ENCODE measurements around the gene TP53RK.

Gene TP53RK

GRCh38 chr20:46673394-46674252 lies 15.6 kb downstream of the TP53RK start:
- TF ChIP-seq ISL1 (CRISPR knock-in tag; IDR thresholded peaks at IDR 0.05) (no peak), ARNTL (CRISPR knock-in tag; IDR thresholded peaks at IDR 0.05; ENCODE audit: borderline replicate concordance, low read depth) (no peak), PPARA (CRISPR knock-in tag; IDR thresholded peaks at IDR 0.05; ENCODE audit: borderline replicate concordance) (no peak), ZFP3 (CRISPR knock-in tag; IDR thresholded peaks at IDR 0.05) (no peak), ZFP30 (CRISPR knock-in tag; IDR thresholded peaks at IDR 0.05) (no peak), ZC3H10 (CRISPR knock-in tag; IDR thresholded peaks at IDR 0.05) (no peak), CSDC2 (CRISPR knock-in tag; IDR thresholded peaks at IDR 0.05) (no peak), OSR1 (CRISPR knock-in tag; IDR thresholded peaks at IDR 0.05) (no peak), ZNF8 (CRISPR knock-in tag; IDR thresholded peaks at IDR 0.05) (no peak), ZNF565 (CRISPR knock-in tag; conservative IDR thresholded peaks at IDR 0.05; ENCODE audit: low read depth) (no peak), SNAI2 (CRISPR knock-in tag; IDR thresholded peaks at IDR 0.05) (no peak), TCF4 (CRISPR knock-in tag; IDR thresholded peaks at IDR 0.05; ENCODE audit: borderline replicate concordance) (no peak), ESRRG (CRISPR knock-in tag; IDR thresholded peaks at IDR 0.05) (no peak), TOX (CRISPR knock-in tag; IDR thresholded peaks at IDR 0.05; ENCODE audit: borderline replicate concordance) (no peak)
- TF ChIP-seq, protein P1, sequence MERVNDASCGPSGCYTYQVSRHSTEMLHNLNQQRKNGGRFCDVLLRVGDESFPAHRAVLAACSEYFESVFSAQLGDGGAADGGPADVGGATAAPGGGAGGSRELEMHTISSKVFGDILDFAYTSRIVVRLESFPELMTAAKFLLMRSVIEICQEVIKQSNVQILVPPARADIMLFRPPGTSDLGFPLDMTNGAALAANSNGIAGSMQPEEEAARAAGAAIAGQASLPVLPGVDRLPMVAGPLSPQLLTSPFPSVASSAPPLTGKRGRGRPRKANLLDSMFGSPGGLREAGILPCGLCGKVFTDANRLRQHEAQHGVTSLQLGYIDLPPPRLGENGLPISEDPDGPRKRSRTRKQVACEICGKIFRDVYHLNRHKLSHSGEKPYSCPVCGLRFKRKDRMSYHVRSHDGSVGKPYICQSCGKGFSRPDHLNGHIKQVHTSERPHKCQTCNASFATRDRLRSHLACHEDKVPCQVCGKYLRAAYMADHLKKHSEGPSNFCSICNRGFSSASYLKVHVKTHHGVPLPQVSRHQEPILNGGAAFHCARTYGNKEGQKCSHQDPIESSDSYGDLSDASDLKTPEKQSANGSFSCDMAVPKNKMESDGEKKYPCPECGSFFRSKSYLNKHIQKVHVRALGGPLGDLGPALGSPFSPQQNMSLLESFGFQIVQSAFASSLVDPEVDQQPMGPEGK (CRISPR knock-in tag; IDR thresholded peaks at IDR 0.05; ENCODE audit: borderline replicate concordance) = no peak
- TF ChIP-seq, protein P2, sequence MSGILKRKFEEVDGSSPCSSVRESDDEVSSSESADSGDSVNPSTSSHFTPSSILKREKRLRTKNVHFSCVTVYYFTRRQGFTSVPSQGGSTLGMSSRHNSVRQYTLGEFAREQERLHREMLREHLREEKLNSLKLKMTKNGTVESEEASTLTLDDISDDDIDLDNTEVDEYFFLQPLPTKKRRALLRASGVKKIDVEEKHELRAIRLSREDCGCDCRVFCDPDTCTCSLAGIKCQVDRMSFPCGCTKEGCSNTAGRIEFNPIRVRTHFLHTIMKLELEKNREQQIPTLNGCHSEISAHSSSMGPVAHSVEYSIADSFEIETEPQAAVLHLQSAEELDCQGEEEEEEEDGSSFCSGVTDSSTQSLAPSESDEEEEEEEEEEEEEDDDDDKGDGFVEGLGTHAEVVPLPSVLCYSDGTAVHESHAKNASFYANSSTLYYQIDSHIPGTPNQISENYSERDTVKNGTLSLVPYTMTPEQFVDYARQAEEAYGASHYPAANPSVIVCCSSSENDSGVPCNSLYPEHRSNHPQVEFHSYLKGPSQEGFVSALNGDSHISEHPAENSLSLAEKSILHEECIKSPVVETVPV (CRISPR knock-in tag; IDR thresholded peaks at IDR 0.05) = no peak
- TF ChIP-seq, protein P3, sequence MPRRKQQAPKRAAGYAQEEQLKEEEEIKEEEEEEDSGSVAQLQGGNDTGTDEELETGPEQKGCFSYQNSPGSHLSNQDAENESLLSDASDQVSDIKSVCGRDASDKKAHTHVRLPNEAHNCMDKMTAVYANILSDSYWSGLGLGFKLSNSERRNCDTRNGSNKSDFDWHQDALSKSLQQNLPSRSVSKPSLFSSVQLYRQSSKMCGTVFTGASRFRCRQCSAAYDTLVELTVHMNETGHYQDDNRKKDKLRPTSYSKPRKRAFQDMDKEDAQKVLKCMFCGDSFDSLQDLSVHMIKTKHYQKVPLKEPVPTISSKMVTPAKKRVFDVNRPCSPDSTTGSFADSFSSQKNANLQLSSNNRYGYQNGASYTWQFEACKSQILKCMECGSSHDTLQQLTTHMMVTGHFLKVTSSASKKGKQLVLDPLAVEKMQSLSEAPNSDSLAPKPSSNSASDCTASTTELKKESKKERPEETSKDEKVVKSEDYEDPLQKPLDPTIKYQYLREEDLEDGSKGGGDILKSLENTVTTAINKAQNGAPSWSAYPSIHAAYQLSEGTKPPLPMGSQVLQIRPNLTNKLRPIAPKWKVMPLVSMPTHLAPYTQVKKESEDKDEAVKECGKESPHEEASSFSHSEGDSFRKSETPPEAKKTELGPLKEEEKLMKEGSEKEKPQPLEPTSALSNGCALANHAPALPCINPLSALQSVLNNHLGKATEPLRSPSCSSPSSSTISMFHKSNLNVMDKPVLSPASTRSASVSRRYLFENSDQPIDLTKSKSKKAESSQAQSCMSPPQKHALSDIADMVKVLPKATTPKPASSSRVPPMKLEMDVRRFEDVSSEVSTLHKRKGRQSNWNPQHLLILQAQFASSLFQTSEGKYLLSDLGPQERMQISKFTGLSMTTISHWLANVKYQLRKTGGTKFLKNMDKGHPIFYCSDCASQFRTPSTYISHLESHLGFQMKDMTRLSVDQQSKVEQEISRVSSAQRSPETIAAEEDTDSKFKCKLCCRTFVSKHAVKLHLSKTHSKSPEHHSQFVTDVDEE (CRISPR knock-in tag; IDR thresholded peaks at IDR 0.05) = no peak
- no peak for ATAC-seq

- ATAC-seq = no peak
- TF ChIP-seq, protein P4, sequence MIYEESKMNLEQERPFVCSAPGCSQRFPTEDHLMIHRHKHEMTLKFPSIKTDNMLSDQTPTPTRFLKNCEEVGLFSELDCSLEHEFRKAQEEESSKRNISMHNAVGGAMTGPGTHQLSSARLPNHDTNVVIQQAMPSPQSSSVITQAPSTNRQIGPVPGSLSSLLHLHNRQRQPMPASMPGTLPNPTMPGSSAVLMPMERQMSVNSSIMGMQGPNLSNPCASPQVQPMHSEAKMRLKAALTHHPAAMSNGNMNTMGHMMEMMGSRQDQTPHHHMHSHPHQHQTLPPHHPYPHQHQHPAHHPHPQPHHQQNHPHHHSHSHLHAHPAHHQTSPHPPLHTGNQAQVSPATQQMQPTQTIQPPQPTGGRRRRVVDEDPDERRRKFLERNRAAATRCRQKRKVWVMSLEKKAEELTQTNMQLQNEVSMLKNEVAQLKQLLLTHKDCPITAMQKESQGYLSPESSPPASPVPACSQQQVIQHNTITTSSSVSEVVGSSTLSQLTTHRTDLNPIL (CRISPR knock-in tag; IDR thresholded peaks at IDR 0.05; ENCODE audit: low read depth) = no peak
- TF ChIP-seq, protein P3 (CRISPR knock-in tag; IDR thresholded peaks at IDR 0.05) = no peak
- TF ChIP-seq ZNF565 (CRISPR knock-in tag; conservative IDR thresholded peaks at IDR 0.05; ENCODE audit: low read depth) (no peak), ISL1 (CRISPR knock-in tag; IDR thresholded peaks at IDR 0.05) (no peak), ESRRG (CRISPR knock-in tag; IDR thresholded peaks at IDR 0.05) (no peak)
- TF ChIP-seq, protein P2 (CRISPR knock-in tag; IDR thresholded peaks at IDR 0.05) = no peak
Observed at GRCh38 chr20:46672543-46673148, 16.6 kb downstream of the TP53RK start.
